HG02678 (cell line): ENCODE results near the gene TTC7B.

Experiments used
- ATAC-seq: cut with Tn5 transposase; IDR thresholded peaks from one replicate; pipeline ENCODE4 v1.9.1; 2021; ENCODE audit warnings: mild to moderate bottlenecking, moderate library complexity; ENCODE audit not compliant: unreplicated experiment

The TTC7B gene

GRCh38 chr14:90552465-90553297, 263.5 kb downstream of the TTC7B start:
- no peak for ATAC-seq

GRCh38 chr14:90551733-90552464, 264.3 kb downstream of the TTC7B start:
- no peak for ATAC-seq

GRCh38 chr14:90551070-90551704, 265.0 kb downstream of the TTC7B start:
- ATAC-seq, result no peak

GRCh38 chr14:90549794-90550641, 266.2 kb downstream of the TTC7B start:
- ATAC-seq, result no peak

GRCh38 chr14:90548455-90548854, 267.8 kb downstream of the TTC7B start:
- ATAC-seq, result no peak

- ATAC-seq, result no peak
Measured at GRCh38 chr14:90547968-90548367, 268.3 kb downstream of the TTC7B start.

- ATAC-seq, result no peak
Measured at GRCh38 chr14:90547250-90547649, 269.0 kb downstream of the TTC7B start.

GRCh38 chr14:90546767-90547166, 269.5 kb downstream of the TTC7B start:
- no peak for ATAC-seq

GRCh38 chr14:90545966-90546751, 270.1 kb downstream of the TTC7B start:
- ATAC-seq, result no peak

- ATAC-seq, result no peak
Measured at GRCh38 chr14:90545382-90545781, 270.8 kb downstream of the TTC7B start.

- ATAC-seq, result no peak
Measured at GRCh38 chr14:90544971-90545370, 271.3 kb downstream of the TTC7B start.

- ATAC-seq, result no peak
Measured at GRCh38 chr14:90544566-90544965, 271.7 kb downstream of the TTC7B start.

- ATAC-seq, result no peak
Measured at GRCh38 chr14:90543876-90544275, 272.4 kb downstream of the TTC7B start.

- ATAC-seq, result no peak
Measured at GRCh38 chr14:90541076-90541634, 275.1 kb downstream of the TTC7B start.

GRCh38 chr14:90540437-90540836, 275.8 kb downstream of the TTC7B start:
- no peak for ATAC-seq

GRCh38 chr14:90539996-90540395, 276.2 kb downstream of the TTC7B start:
- no peak for ATAC-seq

GRCh38 chr14:90539496-90539775, 276.8 kb downstream of the TTC7B start:
- ATAC-seq, result no peak

GRCh38 chr14:90538716-90539495, 277.3 kb downstream of the TTC7B start:
- ATAC-seq, result no peak

- no peak for ATAC-seq
Measured at GRCh38 chr14:90538095-90538494, 278.1 kb downstream of the TTC7B start.
